PC-3 (cell line): Measurements from ENCODE around the gene AOAH. TPM values are rescaled to one million over a fixed set of nuclear protein-coding genes. Genes with fewer than 3 reads are reported as not detected.

Experiments used
- ATAC-seq: fragments of 200-7000 bp; cut with Tn5 transposase; 2 replicates; pipeline ENCODE4 v1.9.1; 2020; ENCODE audit warnings: mild to moderate bottlenecking, moderate library complexity
- BruUV-seq: library from RNA; stranded (reverse); fragments of 400-500 nt; replicated peaks from 2 replicates; lab custom pipeline; 2021; lab: Mats Ljungman, UMichigan
- CTCF ChIA-PET: fragments of 300-600 bp; sonication (Branson Sonifier 250); formaldehyde crosslinking; loops from one replicate; lab custom pipeline; 2022; ENCODE audit warnings: antibody characterized with exemption; lab: Charles Lee
- POLR2A ChIA-PET: fragments of 300-600 bp; sonication (Branson Sonifier 250); formaldehyde crosslinking; loops from one replicate; lab custom pipeline; 2022; ENCODE audit warnings: antibody characterized with exemption; ENCODE audit not compliant: unreplicated experiment; lab: Charles Lee
- DNase-seq: peaks from one replicate; pipeline ENCODE4 v3.0.0-alpha.2; 2015
- H2AFZ ChIP-seq: fragments of 300-600 bp; sonication (generic); 2 replicates; pipeline ENCODE4 v1.6.0; 2016; ENCODE audit warnings: antibody characterized with exemption, low read length
- H3F3A ChIP-seq: fragments of 300-600 bp; sonication (generic); one replicate; pipeline ENCODE4 v1.6.0; 2017; ENCODE audit warnings: antibody characterized with exemption, low read length, control low read depth, mild to moderate bottlenecking; ENCODE audit not compliant: unreplicated experiment
- H3K27ac ChIP-seq: fragments of 300-600 bp; sonication (generic); 2 replicates; pipeline ENCODE4 v1.5.1; 2016; ENCODE audit warnings: mild to moderate bottlenecking, low read length
- H3K27me3 ChIP-seq: fragments of 300-600 bp; sonication (generic); 2 replicates; pipeline ENCODE4 v1.6.1; 2016; ENCODE audit warnings: low read length, mixed read lengths
- H3K36me3 ChIP-seq: fragments of 300-600 bp; sonication (generic); 2 replicates; pipeline ENCODE4 v1.6.1; 2016; ENCODE audit warnings: low read depth, mixed run types, low read length, mixed read lengths
- H3K4me1 ChIP-seq: fragments of 300-600 bp; sonication (generic); 2 replicates; pipeline ENCODE4 v1.5.1; 2016; ENCODE audit warnings: low read length; ENCODE audit not compliant: insufficient read depth
- H3K4me2 ChIP-seq: fragments of 300-600 bp; sonication (generic); 2 replicates; pipeline ENCODE4 v1.6.0; 2016; ENCODE audit warnings: low read length
- H3K4me3 ChIP-seq: fragments of 300-600 bp; sonication (generic); 2 replicates; pipeline ENCODE4 v1.5.1; 2016; ENCODE audit warnings: mild to moderate bottlenecking, low read length, mixed read lengths
- H3K79me2 ChIP-seq: fragments of 300-600 bp; sonication (generic); 2 replicates; pipeline ENCODE4 v1.6.1; 2017; ENCODE audit warnings: low read length, mixed read lengths
- H3K9ac ChIP-seq: fragments of 300-600 bp; sonication (generic); 2 replicates; pipeline ENCODE4 v1.6.0; 2016; ENCODE audit warnings: mild to moderate bottlenecking, low read length
- H3K9me2 ChIP-seq: fragments of 300-600 bp; sonication (generic); replicated peaks from 2 replicates; pipeline ENCODE4 v1.6.1; 2016; ENCODE audit warnings: mixed run types, low read length, mixed read lengths
- H3K9me3 ChIP-seq: fragments of 300-600 bp; sonication (generic); 2 replicates; pipeline ENCODE4 v1.6.1; 2016; ENCODE audit warnings: low read length, mixed read lengths
- H4K20me1 ChIP-seq: fragments of 300-600 bp; sonication (generic); 2 replicates; pipeline ENCODE4 v1.6.1; 2016; ENCODE audit warnings: low read length, mixed read lengths
- EZH2 ChIP-seq: fragments of 300-600 bp; sonication (generic); IDR thresholded peaks from one replicate; pipeline ENCODE4 v1.6.1; 2017; ENCODE audit warnings: antibody characterized with exemption, mild to moderate bottlenecking, low read length; ENCODE audit not compliant: unreplicated experiment
- EZH2phosphoT487 ChIP-seq: fragments of 300-600 bp; sonication (generic); IDR thresholded peaks from 2 replicates; pipeline ENCODE4 v1.6.1; 2018; ENCODE audit warnings: mild to moderate bottlenecking, antibody characterized with exemption, low read length, borderline replicate concordance
- intact Hi-C: fragments of 100-400 bp; cut with micrococcal nuclease; formaldehyde crosslinking; loops from 2 replicates; pipeline ENCODE4 v1.9.0; 2023
- total RNA-seq: library from RNA; depleted of rRNA; stranded (reverse); fragments of >200 nt; gene quantifications from 2 replicates; pipeline ENCODE4 v1.2.3, GENCODE V29; 2014
- TF ChIP-seq, protein P1 (sequence below): fragments of 300-600 bp; sonication (generic); conservative IDR thresholded peaks from 2 replicates; pipeline ENCODE4 v1.5.1; 2017; ENCODE audit warnings: antibody characterized with exemption, low read depth, mild to moderate bottlenecking, low read length

The AOAH gene
- total RNA-seq, 1 experiment from 2014 or later = not detected

DNA sequence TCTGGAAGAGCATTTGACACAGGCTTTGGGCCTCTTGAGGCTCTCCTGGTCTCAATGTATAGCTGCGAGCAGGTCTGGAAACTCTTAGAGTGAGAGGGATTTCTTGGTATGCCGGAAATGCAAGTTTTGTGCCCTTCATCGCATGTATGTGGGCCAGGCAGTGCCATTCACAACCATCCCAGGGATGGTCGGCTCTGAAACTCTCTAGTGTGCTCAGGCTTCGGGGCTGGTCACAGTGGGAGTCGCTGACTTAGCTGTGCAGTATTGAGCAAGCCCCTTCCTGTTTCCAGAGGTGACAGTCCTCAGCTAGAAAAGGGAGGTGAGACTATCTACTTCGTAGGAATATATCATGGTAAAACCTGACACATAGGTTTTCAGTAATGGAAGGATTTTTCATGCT lies 2.0 kb upstream of the AOAH start:
- no peak for ATAC-seq
- ChIA-PET CTCF (no interaction called here), POLR2A (no interaction called here)
- no peak overlapping the region for H3K9ac ChIP-seq
- no peaks in the 10 kb centered on the region for H3K36me3 ChIP-seq
- H3K4me2 ChIP-seq = no peak overlapping the region
- no peak overlapping the region for H2AFZ ChIP-seq
- no peak for DNase-seq
- no peaks in the 10 kb centered on the region for H3K79me2 ChIP-seq
- H4K20me1 ChIP-seq = no peaks in the 10 kb centered on the region
- peaks cover 3% of the 10 kb centered on the region; the same call in 1 of the 2 replicates for H3K27me3 ChIP-seq
- H3K9me3 ChIP-seq = no peaks in the 10 kb centered on the region
- intact Hi-C loops = no loop called here
- no TSS peak for BruUV-seq
- no peak overlapping the region for H3K4me3 ChIP-seq
- H3K9me2 ChIP-seq = no peaks in the 10 kb centered on the region
- no peaks in the 10 kb centered on the region for H3F3A ChIP-seq
- no peak for TF ChIP-seq EZH2phosphoT487
- no peak for TF ChIP-seq EZH2
- TF ChIP-seq, protein P1, sequence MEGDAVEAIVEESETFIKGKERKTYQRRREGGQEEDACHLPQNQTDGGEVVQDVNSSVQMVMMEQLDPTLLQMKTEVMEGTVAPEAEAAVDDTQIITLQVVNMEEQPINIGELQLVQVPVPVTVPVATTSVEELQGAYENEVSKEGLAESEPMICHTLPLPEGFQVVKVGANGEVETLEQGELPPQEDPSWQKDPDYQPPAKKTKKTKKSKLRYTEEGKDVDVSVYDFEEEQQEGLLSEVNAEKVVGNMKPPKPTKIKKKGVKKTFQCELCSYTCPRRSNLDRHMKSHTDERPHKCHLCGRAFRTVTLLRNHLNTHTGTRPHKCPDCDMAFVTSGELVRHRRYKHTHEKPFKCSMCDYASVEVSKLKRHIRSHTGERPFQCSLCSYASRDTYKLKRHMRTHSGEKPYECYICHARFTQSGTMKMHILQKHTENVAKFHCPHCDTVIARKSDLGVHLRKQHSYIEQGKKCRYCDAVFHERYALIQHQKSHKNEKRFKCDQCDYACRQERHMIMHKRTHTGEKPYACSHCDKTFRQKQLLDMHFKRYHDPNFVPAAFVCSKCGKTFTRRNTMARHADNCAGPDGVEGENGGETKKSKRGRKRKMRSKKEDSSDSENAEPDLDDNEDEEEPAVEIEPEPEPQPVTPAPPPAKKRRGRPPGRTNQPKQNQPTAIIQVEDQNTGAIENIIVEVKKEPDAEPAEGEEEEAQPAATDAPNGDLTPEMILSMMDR = no peak
- H3K27ac ChIP-seq = no peak overlapping the region
- no peaks in the 10 kb centered on the region for H3K4me1 ChIP-seq

DNA sequence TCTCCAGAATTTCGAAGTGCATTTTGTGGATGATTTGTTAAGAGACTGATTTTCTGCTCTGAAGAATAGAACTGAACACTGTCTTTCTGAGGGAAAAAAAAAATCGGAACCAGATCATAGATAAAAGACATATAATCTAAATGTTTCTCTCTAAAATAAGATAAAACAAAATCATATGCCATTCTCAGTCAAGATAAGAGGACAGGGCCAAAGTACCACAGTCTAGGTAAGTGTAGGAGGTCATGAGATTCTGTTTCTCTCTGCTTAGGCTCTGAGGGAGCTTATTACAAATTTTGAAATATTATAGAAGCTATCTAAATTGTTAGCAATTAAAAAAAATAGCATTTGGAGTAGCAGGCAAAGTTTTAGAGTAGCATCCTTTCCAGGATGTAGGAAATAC lies 702 bp upstream of the AOAH start:
- ChIA-PET POLR2A (no interaction called here), CTCF (no interaction called here)
- Histone ChIP-seq H3K27me3 (peaks cover 12% of the 10 kb centered on the region; the same call in 1 of the 2 replicates), H3K27ac (no peak overlapping the region), H3K9me2 (no peaks in the 10 kb centered on the region), H3K36me3 (no peaks in the 10 kb centered on the region), H2AFZ (no peak overlapping the region), H3K9ac (no peak overlapping the region), H3K4me1 (no peaks in the 10 kb centered on the region), H3F3A (no peaks in the 10 kb centered on the region), H4K20me1 (no peaks in the 10 kb centered on the region), H3K9me3 (no peaks in the 10 kb centered on the region), H3K79me2 (no peaks in the 10 kb centered on the region), H3K4me2 (no peak overlapping the region), H3K4me3 (no peak overlapping the region)
- no peak for DNase-seq
- TF ChIP-seq, protein P1 = no peak
- no peak for TF ChIP-seq EZH2
- no peak for TF ChIP-seq EZH2phosphoT487
- no peak for ATAC-seq
- no TSS peak for BruUV-seq
- intact Hi-C loops = no loop called here

DNA sequence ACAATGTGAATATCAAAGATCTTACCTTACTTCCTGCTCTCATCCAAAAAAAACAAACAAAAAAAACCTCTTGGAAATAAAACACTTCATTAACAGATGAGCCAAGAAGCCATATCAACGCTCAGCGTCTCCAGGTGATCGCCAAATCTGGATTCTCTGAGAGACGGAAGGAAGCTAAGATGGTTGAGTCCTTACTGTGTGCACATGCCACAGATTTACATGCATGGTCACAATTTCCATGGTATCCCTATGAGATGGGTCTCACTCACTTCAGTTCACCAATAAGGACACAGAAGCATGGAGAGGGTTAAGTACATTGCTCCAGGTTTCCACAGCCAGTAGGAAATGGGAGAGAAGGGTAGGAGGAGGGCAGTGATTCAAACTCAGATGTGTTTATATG lies 1.0 kb downstream of the AOAH start:
- H2AFZ ChIP-seq = no peak overlapping the region
- BruUV-seq = no TSS peak
- no peak for DNase-seq
- no peak overlapping the region for H3K27ac ChIP-seq
- H3K4me3 ChIP-seq = no peak overlapping the region
- no peak overlapping the region for H3K9ac ChIP-seq
- H3K9me3 ChIP-seq = no peaks in the 10 kb centered on the region
- no peak for TF ChIP-seq EZH2
- TF ChIP-seq EZH2phosphoT487 = no peak
- TF ChIP-seq, protein P1 = no peak
- CTCF ChIA-PET = no interaction called here
- H3K4me2 ChIP-seq = no peak overlapping the region
- POLR2A ChIA-PET = no interaction called here
- H3F3A ChIP-seq = no peaks in the 10 kb centered on the region
- H3K9me2 ChIP-seq = no peaks in the 10 kb centered on the region
- H3K27me3 ChIP-seq = peaks cover 20% of the 10 kb centered on the region
- no peaks in the 10 kb centered on the region for H3K36me3 ChIP-seq
- H3K79me2 ChIP-seq = no peaks in the 10 kb centered on the region
- intact Hi-C loops = no loop called here
- ATAC-seq = no peak
- H4K20me1 ChIP-seq = no peaks in the 10 kb centered on the region
- no peaks in the 10 kb centered on the region for H3K4me1 ChIP-seq
